PFSK-1 (cell line): Measurements from ENCODE around the gene ETV7.

Experiments used
- SIN3A ChIP-seq: IDR thresholded peaks from 2 replicates; pipeline ENCODE4 v1.6.1; 2012; ENCODE audit warnings: mild to moderate bottlenecking, low read length, moderate library complexity, borderline replicate concordance; ENCODE audit not compliant: insufficient read depth

Gene ETV7

GRCh38 chr6:36317623-36318022 lies 69.8 kb downstream of the ETV7 start:
- TF ChIP-seq SIN3A, result no peak
